ENCODE measurements around the gene SV2C. TPM values are rescaled to one million over a fixed set of nuclear protein-coding genes. Genes with fewer than 3 reads are reported as not detected.

The SV2C gene
- total RNA-seq, 1 donor from 2014 or later: 17.8 TPM

DNA sequence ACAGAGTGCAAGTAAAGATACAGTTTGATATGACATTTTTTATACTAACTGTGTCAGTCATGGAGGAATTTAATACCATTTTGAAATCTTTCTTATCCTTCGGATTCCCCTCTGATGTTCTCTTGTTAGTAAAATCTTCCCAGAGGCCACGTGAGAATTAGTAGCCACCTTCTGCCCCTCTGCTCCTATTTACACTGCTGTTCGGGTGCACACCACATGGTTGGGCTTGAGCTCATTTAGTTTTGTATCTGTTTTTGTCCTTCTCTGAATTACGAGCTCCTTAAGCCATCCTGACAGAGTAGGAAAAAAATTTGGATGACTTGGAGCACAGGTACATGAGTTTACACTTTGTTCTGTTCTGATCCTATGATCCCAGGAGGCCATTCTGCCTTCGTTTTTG, 109.7 kb downstream of the SV2C start:
- no peak for DNase-seq
- H3K36me3 Mint-ChIP-seq (ENCODE audit: unreplicated experiment): no peaks in the 10 kb centered on the region
- H3K9me3 Mint-ChIP-seq (ENCODE audit: unreplicated experiment): no peaks in the 10 kb centered on the region
- peaks cover 16% of the 10 kb centered on the region for H3K4me1 Mint-ChIP-seq (ENCODE audit: low read depth, unreplicated experiment)
- TF ChIP-seq, protein P1, sequence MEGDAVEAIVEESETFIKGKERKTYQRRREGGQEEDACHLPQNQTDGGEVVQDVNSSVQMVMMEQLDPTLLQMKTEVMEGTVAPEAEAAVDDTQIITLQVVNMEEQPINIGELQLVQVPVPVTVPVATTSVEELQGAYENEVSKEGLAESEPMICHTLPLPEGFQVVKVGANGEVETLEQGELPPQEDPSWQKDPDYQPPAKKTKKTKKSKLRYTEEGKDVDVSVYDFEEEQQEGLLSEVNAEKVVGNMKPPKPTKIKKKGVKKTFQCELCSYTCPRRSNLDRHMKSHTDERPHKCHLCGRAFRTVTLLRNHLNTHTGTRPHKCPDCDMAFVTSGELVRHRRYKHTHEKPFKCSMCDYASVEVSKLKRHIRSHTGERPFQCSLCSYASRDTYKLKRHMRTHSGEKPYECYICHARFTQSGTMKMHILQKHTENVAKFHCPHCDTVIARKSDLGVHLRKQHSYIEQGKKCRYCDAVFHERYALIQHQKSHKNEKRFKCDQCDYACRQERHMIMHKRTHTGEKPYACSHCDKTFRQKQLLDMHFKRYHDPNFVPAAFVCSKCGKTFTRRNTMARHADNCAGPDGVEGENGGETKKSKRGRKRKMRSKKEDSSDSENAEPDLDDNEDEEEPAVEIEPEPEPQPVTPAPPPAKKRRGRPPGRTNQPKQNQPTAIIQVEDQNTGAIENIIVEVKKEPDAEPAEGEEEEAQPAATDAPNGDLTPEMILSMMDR (IDR thresholded peaks at IDR 0.05; ENCODE audit: partially characterized antibody, unreplicated experiment): no peak
- H3K27me3 Mint-ChIP-seq (ENCODE audit: unreplicated experiment): no peaks in the 10 kb centered on the region
- no peak overlapping the region for H3K27ac Mint-ChIP-seq (ENCODE audit: unreplicated experiment)
- H3K4me3 Mint-ChIP-seq (ENCODE audit: unreplicated experiment): no peak overlapping the region

DNA sequence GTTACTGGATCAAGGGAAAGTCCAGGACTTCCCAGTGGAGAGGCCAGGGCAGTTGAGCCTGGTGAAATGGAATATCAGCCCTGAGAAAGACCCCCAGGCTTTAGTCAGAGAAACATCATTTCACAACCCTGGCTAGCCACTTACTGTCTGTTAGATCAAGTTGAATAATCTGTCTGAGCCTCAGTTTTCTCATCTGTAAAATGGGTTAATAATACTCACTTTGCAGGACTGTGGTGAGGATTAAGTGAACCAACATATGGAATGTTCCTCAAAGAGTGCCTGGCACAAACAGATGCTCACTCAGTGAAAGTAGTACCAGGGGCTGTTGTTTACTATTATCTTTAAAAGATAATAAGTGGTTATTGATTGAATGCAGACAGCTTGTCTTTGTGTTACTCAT, 110.5 kb downstream of the SV2C start:
- no peaks in the 10 kb centered on the region for H3K27me3 Mint-ChIP-seq (ENCODE audit: unreplicated experiment)
- no peak overlapping the region for H3K4me3 Mint-ChIP-seq (ENCODE audit: unreplicated experiment)
- H3K9me3 Mint-ChIP-seq (ENCODE audit: unreplicated experiment): no peaks in the 10 kb centered on the region
- TF ChIP-seq, protein P1 (IDR thresholded peaks at IDR 0.05; ENCODE audit: partially characterized antibody, unreplicated experiment): no peak
- no peak overlapping the region for H3K27ac Mint-ChIP-seq (ENCODE audit: unreplicated experiment)
- H3K36me3 Mint-ChIP-seq (ENCODE audit: unreplicated experiment): no peaks in the 10 kb centered on the region
- peaks cover 16% of the 10 kb centered on the region for H3K4me1 Mint-ChIP-seq (ENCODE audit: low read depth, unreplicated experiment)
- DNase-seq: no peak

DNA sequence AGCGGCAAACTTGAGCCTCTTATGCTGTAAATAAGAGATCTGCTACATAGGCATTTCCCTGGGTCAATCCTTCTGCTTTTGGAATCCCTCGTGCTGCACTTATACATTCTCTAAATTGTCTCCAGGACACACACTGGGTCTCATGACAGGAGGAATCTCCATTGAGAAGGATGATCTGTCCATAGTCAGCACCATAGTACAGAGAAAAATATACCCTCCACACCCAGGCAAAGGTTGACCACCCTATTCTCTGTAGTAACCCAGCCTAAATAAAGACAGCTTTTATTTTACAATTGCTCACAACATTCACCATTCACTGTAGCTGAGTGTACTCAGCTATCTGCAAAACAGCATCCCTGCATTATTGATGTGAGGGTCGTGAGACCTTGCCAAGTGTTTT, 111.2 kb downstream of the SV2C start:
- Mint-ChIP-seq H3K9me3 (ENCODE audit: unreplicated experiment) (no peaks in the 10 kb centered on the region), H3K4me1 (ENCODE audit: low read depth, unreplicated experiment) (peaks cover 16% of the 10 kb centered on the region), H3K27me3 (ENCODE audit: unreplicated experiment) (no peaks in the 10 kb centered on the region), H3K27ac (ENCODE audit: unreplicated experiment) (no peak overlapping the region), H3K36me3 (ENCODE audit: unreplicated experiment) (no peaks in the 10 kb centered on the region), H3K4me3 (ENCODE audit: unreplicated experiment) (no peak overlapping the region)
- TF ChIP-seq, protein P1 (IDR thresholded peaks at IDR 0.05; ENCODE audit: partially characterized antibody, unreplicated experiment): no peak
- DNase-seq: no peak

DNA sequence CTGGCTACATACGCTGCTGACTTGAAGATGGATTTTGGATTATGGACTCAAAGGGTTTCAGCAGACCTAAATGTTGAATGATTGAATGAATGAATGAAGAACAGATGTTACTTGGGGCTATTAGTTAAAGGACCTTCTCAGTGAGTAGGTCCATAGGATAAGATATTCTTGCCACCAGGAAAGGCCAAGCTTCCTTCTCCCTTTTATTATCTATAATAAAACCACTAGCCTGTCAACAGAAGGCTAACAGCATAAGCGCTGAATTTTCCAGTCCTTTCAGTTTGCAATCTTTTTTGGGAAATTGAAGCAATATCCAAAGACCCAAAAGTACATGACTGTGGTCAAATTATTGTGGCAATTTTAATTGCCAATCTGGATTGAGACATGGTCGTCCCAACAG, 113.3 kb downstream of the SV2C start:
- H3K4me1 Mint-ChIP-seq (ENCODE audit: low read depth, unreplicated experiment): peaks cover 14% of the 10 kb centered on the region
- H3K27ac Mint-ChIP-seq (ENCODE audit: unreplicated experiment): no peak overlapping the region
- H3K9me3 Mint-ChIP-seq (ENCODE audit: unreplicated experiment): no peaks in the 10 kb centered on the region
- H3K36me3 Mint-ChIP-seq (ENCODE audit: unreplicated experiment): no peaks in the 10 kb centered on the region
- DNase-seq: no peak
- H3K27me3 Mint-ChIP-seq (ENCODE audit: unreplicated experiment): no peaks in the 10 kb centered on the region
- TF ChIP-seq, protein P1 (IDR thresholded peaks at IDR 0.05; ENCODE audit: partially characterized antibody, unreplicated experiment): no peak
- H3K4me3 Mint-ChIP-seq (ENCODE audit: unreplicated experiment): no peak overlapping the region

DNA sequence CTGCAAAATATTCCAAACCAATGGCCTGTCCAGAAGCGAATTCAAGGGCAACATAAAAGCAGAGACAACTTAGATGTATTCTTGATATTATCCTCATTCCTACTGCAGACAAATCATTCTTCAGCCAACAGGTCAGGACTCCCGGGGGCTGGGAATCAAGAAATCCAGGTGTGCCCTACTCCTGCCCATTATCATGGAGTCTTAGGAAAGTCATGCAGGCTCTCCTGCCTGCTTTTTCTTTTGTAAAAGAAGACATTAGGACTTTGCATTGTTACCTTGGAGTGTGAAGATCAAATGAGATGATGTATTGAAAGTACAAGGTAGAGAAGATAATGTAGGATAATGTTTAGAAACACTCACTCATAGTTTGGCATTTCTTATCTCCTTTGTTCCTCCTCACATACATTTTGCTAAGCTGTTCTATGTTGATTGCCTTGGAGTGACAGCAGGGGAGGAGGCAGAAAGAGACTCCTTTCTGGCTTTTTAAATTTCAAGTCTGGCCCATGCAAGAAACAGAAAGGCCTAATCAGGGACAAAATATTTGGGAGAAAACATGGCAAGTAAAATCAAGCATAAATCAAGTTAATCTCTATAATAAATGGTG, 113.8 kb downstream of the SV2C start:
- Mint-ChIP-seq H3K4me1 (ENCODE audit: low read depth, unreplicated experiment) (peaks cover 10% of the 10 kb centered on the region), H3K4me3 (ENCODE audit: unreplicated experiment) (no peak overlapping the region), H3K27ac (ENCODE audit: unreplicated experiment) (no peak overlapping the region), H3K27me3 (ENCODE audit: unreplicated experiment) (no peaks in the 10 kb centered on the region), H3K36me3 (ENCODE audit: unreplicated experiment) (no peaks in the 10 kb centered on the region), H3K9me3 (ENCODE audit: unreplicated experiment) (no peaks in the 10 kb centered on the region)
- TF ChIP-seq, protein P1 (IDR thresholded peaks at IDR 0.05; ENCODE audit: partially characterized antibody, unreplicated experiment): no peak
- DNase-seq: no peak

Data from glutamatergic neuron (in vitro differentiated cells).